B cell (primary cell): ENCODE data around the gene ITGB4.

ENCODE experiments used
- CTCF ChIP-seq: fragments of 200-600 bp; IDR thresholded peaks from one replicate; pipeline ENCODE4 v1.8.0; 2022; ENCODE audit warnings: antibody characterized with exemption, mild to moderate bottlenecking
- EZH2 ChIP-seq: IDR thresholded peaks from 2 replicates; pipeline ENCODE4 v1.6.1; 2012; ENCODE audit warnings: borderline replicate concordance, low read depth, mild to moderate bottlenecking, moderate library complexity, low read length; ENCODE audit not compliant: insufficient read depth, poor library complexity, severe bottlenecking

DNA sequence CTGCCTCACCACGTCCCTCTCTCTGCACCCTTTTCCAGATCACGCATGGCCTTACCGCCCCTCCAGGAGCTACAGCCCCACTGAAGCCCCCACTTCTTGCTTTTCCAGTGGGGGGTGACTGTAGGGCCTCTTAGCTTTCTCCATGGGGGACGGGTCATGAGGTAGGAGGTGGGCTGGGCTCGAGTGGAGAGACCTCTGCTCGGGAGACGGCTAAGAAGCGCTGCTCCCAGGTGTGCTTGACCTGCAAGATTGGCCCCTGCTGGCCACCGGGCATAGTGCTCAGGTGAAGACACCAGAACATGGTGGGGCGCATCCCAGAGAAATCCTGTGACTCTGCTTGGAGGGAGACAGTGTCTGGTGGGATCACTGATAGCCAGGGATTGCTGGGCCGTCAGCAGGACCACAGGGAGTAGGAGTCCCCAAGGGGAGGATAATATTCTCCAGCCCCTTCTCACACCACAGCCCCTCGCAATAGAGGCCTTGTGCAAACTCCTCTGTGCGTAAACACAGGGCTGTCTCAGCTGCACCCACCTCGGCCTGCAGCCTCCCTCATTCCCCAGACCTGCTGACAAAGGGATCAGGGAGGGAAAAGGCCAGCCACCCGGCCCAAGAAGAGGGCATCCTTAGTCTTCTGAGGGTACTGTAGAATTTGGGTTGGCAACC lies 52.7 kb downstream of the ITGB4 start:
- no peak for TF ChIP-seq CTCF
- no peak for TF ChIP-seq EZH2
